HepG2 (cell line): Measurements from ENCODE around the gene UBE2B. TPM values are rescaled to one million over a fixed set of nuclear protein-coding genes. Genes with fewer than 3 reads are reported as not detected.
A peak's percentile ranks its signal among the peaks of the same experiment; 100 is the strongest.

Source experiments
- CSRNP1 ChIP-seq: sonication (generic); formaldehyde crosslinking; IDR thresholded peaks from 2 replicates; pipeline ENCODE4 v1.8.1; 2023; ENCODE audit warnings: mild to moderate bottlenecking, missing genetic modification reagents
- DNMT3B ChIP-seq: conservative IDR thresholded peaks from 2 replicates; pipeline ENCODE4 v1.6.1; 2016; ENCODE audit warnings: missing biosample characterization, control low read depth
- DR1 ChIP-seq: sonication (generic); formaldehyde crosslinking; IDR thresholded peaks from 2 replicates; pipeline ENCODE4 v1.8.0; 2021; ENCODE audit warnings: mild to moderate bottlenecking, missing genetic modification reagents, inconsistent platforms
- E2F2 ChIP-seq: sonication (generic); formaldehyde crosslinking; IDR thresholded peaks from 2 replicates; pipeline ENCODE4 v1.4.0; 2020; ENCODE audit warnings: missing genetic modification reagents, borderline replicate concordance
- HMG20A ChIP-seq: IDR thresholded peaks from 2 replicates; pipeline ENCODE4 v1.6.1; 2016; ENCODE audit warnings: borderline replicate concordance
- IRF2 ChIP-seq: IDR thresholded peaks from 2 replicates; pipeline ENCODE4 v1.6.1; 2018; ENCODE audit warnings: missing genetic modification reagents, missing compliant biosample characterization
- NR1H2 ChIP-seq: sonication (generic); formaldehyde crosslinking; IDR thresholded peaks from 2 replicates; pipeline ENCODE4 v1.8.1; 2022; ENCODE audit warnings: low read depth, missing genetic modification reagents, borderline replicate concordance
- NR2C2 ChIP-seq: sonication (generic); formaldehyde crosslinking; IDR thresholded peaks from 2 replicates; pipeline ENCODE4 v1.4.0; 2020; ENCODE audit warnings: missing genetic modification reagents, mild to moderate bottlenecking, moderate library complexity, borderline replicate concordance
- PREB ChIP-seq: sonication (generic); formaldehyde crosslinking; IDR thresholded peaks from 2 replicates; pipeline ENCODE4 v1.4.0; 2020; ENCODE audit warnings: missing genetic modification reagents
- RXRB ChIP-seq: IDR thresholded peaks from 2 replicates; pipeline ENCODE4 v1.6.1; 2016; ENCODE audit warnings: borderline replicate concordance, missing genetic modification reagents, missing compliant biosample characterization
- SNRNP70 ChIP-seq: fragments of 200-400 bp; formaldehyde crosslinking; IDR thresholded peaks from 2 replicates; pipeline ENCODE4 v1.6.1; 2017; ENCODE audit warnings: mild to moderate bottlenecking, low read depth, low read length, moderate library complexity
- TFE3 ChIP-seq: IDR thresholded peaks from 2 replicates; pipeline ENCODE4 v1.6.1; 2016
- ZNF296 ChIP-seq: sonication (generic); formaldehyde crosslinking; conservative IDR thresholded peaks from 2 replicates; pipeline ENCODE4 v1.5.0; 2020; ENCODE audit warnings: mild to moderate bottlenecking, missing genetic modification reagents
- ZNF543 ChIP-seq: sonication (generic); formaldehyde crosslinking; IDR thresholded peaks from 2 replicates; pipeline ENCODE4 v1.4.0; 2020; ENCODE audit warnings: mild to moderate bottlenecking, missing genetic modification reagents
- ZNF562 ChIP-seq: sonication (generic); formaldehyde crosslinking; IDR thresholded peaks from 2 replicates; pipeline ENCODE4 v1.8.0; 2022; ENCODE audit warnings: missing genetic modification reagents, borderline replicate concordance
- ZNF569 ChIP-seq: sonication (generic); formaldehyde crosslinking; IDR thresholded peaks from 2 replicates; pipeline ENCODE4 v1.5.0; 2020; ENCODE audit warnings: mild to moderate bottlenecking, missing genetic modification reagents, moderate library complexity, borderline replicate concordance
- polyA plus RNA-seq, 8 experiments: library from polyadenylated mRNA; depleted of rRNA in 3 of 8; stranded (reverse) in 7 of 8; unstranded in 1 of 8; fragments of >200 nt; fragmentation: Illumina TruSeq in 4 of 8; extraction: Trizol in 4 of 8; gene quantifications; 2 replicates each; pipeline versions ENCODE4 v1.2.1 to v1.2.3, GENCODE V29; 2011 to 2016; ENCODE audit warnings: low read depth in 4 of 8, missing spikeins in 1 of 8, mixed read lengths in 1 of 8; ENCODE audit not compliant: insufficient read depth in 1 of 8
- total RNA-seq, 5 experiments: library from RNA; depleted of rRNA; stranded (reverse); fragments of >200 nt; fragmentation: Illumina TruSeq; extraction: Trizol; gene quantifications; 2 replicates each; pipeline ENCODE4 v1.2.3, GENCODE V29; 2016; ENCODE audit warnings: low read depth in 1 of 5
- TF ChIP-seq, protein P1 (sequence below): sonication (generic); formaldehyde crosslinking; IDR thresholded peaks from 2 replicates; pipeline ENCODE4 v1.4.0; 2020; ENCODE audit warnings: mild to moderate bottlenecking, missing genetic modification reagents, borderline replicate concordance

UBE2B gene
- total and polyA plus RNA-seq, 2 of the 13 experiments (the other 11 are each of a cell fraction or from before 2014, with no cell fraction given), result 25.2 to 56.0 TPM

GRCh38 chr5:134411546-134412266, 40.3 kb downstream of the UBE2B start, which contains the start of gene CDKN2AIPNL (continued):
- TF ChIP-seq, protein P1, sequence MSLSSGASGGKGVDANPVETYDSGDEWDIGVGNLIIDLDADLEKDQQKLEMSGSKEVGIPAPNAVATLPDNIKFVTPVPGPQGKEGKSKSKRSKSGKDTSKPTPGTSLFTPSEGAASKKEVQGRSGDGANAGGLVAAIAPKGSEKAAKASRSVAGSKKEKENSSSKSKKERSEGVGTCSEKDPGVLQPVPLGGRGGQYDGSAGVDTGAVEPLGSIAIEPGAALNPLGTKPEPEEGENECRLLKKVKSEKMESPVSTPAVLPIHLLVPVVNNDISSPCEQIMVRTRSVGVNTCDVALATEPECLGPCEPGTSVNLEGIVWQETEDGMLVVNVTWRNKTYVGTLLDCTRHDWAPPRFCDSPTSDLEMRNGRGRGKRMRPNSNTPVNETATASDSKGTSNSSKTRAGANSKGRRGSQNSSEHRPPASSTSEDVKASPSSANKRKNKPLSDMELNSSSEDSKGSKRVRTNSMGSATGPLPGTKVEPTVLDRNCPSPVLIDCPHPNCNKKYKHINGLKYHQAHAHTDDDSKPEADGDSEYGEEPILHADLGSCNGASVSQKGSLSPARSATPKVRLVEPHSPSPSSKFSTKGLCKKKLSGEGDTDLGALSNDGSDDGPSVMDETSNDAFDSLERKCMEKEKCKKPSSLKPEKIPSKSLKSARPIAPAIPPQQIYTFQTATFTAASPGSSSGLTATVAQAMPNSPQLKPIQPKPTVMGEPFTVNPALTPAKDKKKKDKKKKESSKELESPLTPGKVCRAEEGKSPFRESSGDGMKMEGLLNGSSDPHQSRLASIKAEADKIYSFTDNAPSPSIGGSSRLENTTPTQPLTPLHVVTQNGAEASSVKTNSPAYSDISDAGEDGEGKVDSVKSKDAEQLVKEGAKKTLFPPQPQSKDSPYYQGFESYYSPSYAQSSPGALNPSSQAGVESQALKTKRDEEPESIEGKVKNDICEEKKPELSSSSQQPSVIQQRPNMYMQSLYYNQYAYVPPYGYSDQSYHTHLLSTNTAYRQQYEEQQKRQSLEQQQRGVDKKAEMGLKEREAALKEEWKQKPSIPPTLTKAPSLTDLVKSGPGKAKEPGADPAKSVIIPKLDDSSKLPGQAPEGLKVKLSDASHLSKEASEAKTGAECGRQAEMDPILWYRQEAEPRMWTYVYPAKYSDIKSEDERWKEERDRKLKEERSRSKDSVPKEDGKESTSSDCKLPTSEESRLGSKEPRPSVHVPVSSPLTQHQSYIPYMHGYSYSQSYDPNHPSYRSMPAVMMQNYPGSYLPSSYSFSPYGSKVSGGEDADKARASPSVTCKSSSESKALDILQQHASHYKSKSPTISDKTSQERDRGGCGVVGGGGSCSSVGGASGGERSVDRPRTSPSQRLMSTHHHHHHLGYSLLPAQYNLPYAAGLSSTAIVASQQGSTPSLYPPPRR, result peak; percentile 86
- peak; percentile 94 for TF ChIP-seq IRF2 (CRISPR knock-in tag)
- TF ChIP-seq NR1H2 (CRISPR knock-in tag), result no peak; the same call in 1 of the 2 replicates
- TF ChIP-seq ZNF543 (CRISPR knock-in tag), result peak; percentile 92; the same call in 1 of the 2 replicates
- TF ChIP-seq PREB (CRISPR knock-in tag), result no peak; the same call in 1 of the 2 replicates
- peak; percentile 86 for TF ChIP-seq NR2C2 (CRISPR knock-in tag)
- peak; percentile 72; the same call in 1 of the 2 replicates for TF ChIP-seq DNMT3B (CRISPR knock-in tag)
- no peak for TF ChIP-seq ZNF296 (CRISPR knock-in tag)
- no peak for TF ChIP-seq ZNF562 (CRISPR knock-in tag)
- peak; percentile 91; the same call in 1 of the 2 replicates for TF ChIP-seq CSRNP1 (CRISPR knock-in tag)
- TF ChIP-seq ZNF569 (CRISPR knock-in tag), result peak; percentile 84; the same call in 1 of the 2 replicates
- peak; percentile 79 for TF ChIP-seq DR1 (CRISPR knock-in tag)
- no peak for TF ChIP-seq E2F2 (CRISPR knock-in tag)
- TF ChIP-seq RXRB (CRISPR knock-in tag), result peak; percentile 63; the same call in 1 of the 2 replicates
- TF ChIP-seq SNRNP70, result no peak
- no peak for TF ChIP-seq HMG20A (CRISPR knock-in tag)
- TF ChIP-seq TFE3 (CRISPR knock-in tag), result peak; percentile 83
